ENCODE data around the gene FOXG1.

GRCh38 chr14:28759653-28760313 is 6.8 kb upstream of the FOXG1 start:
- TF ChIP-seq, protein P1, sequence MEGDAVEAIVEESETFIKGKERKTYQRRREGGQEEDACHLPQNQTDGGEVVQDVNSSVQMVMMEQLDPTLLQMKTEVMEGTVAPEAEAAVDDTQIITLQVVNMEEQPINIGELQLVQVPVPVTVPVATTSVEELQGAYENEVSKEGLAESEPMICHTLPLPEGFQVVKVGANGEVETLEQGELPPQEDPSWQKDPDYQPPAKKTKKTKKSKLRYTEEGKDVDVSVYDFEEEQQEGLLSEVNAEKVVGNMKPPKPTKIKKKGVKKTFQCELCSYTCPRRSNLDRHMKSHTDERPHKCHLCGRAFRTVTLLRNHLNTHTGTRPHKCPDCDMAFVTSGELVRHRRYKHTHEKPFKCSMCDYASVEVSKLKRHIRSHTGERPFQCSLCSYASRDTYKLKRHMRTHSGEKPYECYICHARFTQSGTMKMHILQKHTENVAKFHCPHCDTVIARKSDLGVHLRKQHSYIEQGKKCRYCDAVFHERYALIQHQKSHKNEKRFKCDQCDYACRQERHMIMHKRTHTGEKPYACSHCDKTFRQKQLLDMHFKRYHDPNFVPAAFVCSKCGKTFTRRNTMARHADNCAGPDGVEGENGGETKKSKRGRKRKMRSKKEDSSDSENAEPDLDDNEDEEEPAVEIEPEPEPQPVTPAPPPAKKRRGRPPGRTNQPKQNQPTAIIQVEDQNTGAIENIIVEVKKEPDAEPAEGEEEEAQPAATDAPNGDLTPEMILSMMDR (IDR thresholded peaks at IDR 0.05) = no peak
- no peak for TF ChIP-seq POLR2AphosphoS5 (IDR thresholded peaks at IDR 0.05)
- no peak for TF ChIP-seq EP300 (IDR thresholded peaks at IDR 0.05)
- no peak for TF ChIP-seq POLR2A (IDR thresholded peaks at IDR 0.05)
